B cell (primary cell): Measurements from ENCODE around the gene IGSF22. TPM values are rescaled to one million over a fixed set of nuclear protein-coding genes. Genes with fewer than 3 reads are reported as not detected.

Experiments used
- ATAC-seq: fragments of 200-7000 bp; cut with Tn5 transposase; one replicate; pipeline ENCODE4 v1.10.0; 2021; ENCODE audit warnings: low read depth, mild to moderate bottlenecking, moderate number of reproducible peaks, moderate library complexity
- CTCF ChIA-PET: fragments of 350-600 bp; sonication (Branson Sonifier 250); formaldehyde crosslinking; loops from one replicate; lab custom pipeline; 2021; ENCODE audit warnings: antibody characterized with exemption, inconsistent platforms; lab: Charles Lee
- POLR2A ChIA-PET: fragments of 350-600 bp; sonication (Branson Sonifier 250); formaldehyde crosslinking; loops from one replicate; lab custom pipeline; 2021; ENCODE audit warnings: antibody characterized with exemption; lab: Charles Lee
- DNase-seq: peaks from one replicate; pipeline ENCODE4 v3.0.0; 2013
- H2AFZ ChIP-seq: 2 replicates; pipeline ENCODE4 v1.6.1; 2012; ENCODE audit warnings: mild to moderate bottlenecking, low read depth, low read length; ENCODE audit not compliant: insufficient read depth, poor library complexity, severe bottlenecking
- H3K27ac ChIP-seq, 2 donors: 1 replicate in 1 of 2; 2 replicates in 1 of 2; pipeline ENCODE4 v1.5.1; 2012 to 2013; ENCODE audit warnings: low read length in 2 of 2, mild to moderate bottlenecking in 2 of 2, moderate library complexity in 1 of 2
- H3K27me3 ChIP-seq, 4 experiments: fragments of 200-600 bp in 1 of 4; sonication (generic) in 1 of 4; replicated peaks in 1 of 4; 1 replicate in 2 of 4; 2 replicates in 2 of 4; pipeline versions ENCODE4 v1.6.1 to v1.7.0; 2013 to 2016; ENCODE audit warnings: low read length in 3 of 4, mild to moderate bottlenecking in 2 of 4, mixed read lengths in 1 of 4, moderate library complexity in 1 of 4; ENCODE audit not compliant: insufficient read depth in 4 of 4, control insufficient read depth in 3 of 4; ENCODE audit errors: control extremely low read depth in 1 of 4
- H3K36me3 ChIP-seq, 2 experiments: replicated peaks in 1 of 2; 1 replicate in 1 of 2; 2 replicates in 1 of 2; pipeline versions ENCODE4 v1.6.1 to v1.7.1; 2013; ENCODE audit warnings: low read length in 1 of 2; ENCODE audit not compliant: insufficient read depth in 2 of 2, control insufficient read depth in 1 of 2; ENCODE audit errors: control extremely low read depth in 1 of 2, extremely low read depth in 1 of 2
- H3K4me1 ChIP-seq, 2 donors: fragments of 200-600 bp in 1 of 2; sonication (generic) in 1 of 2; 1 replicate in 1 of 2; 2 replicates in 1 of 2; pipeline versions ENCODE4 v1.5.1 to v1.6.1; 2013 to 2017; ENCODE audit warnings: low read length in 2 of 2; ENCODE audit not compliant: control insufficient read depth in 2 of 2, insufficient read depth in 2 of 2
- H3K4me2 ChIP-seq: replicated peaks from 2 replicates; pipeline ENCODE3; 2012; ENCODE audit warnings: mild to moderate bottlenecking, low read depth, low read length; ENCODE audit not compliant: poor library complexity, severe bottlenecking
- H3K4me3 ChIP-seq, 5 experiments: fragments of 200-600 bp in 1 of 5; sonication (generic) in 1 of 5; 1 replicate in 3 of 5; 2 replicates in 2 of 5; pipeline versions ENCODE4 v1.5.1 to v1.7.0; 2011 to 2016; ENCODE audit warnings: low read length in 4 of 5, mild to moderate bottlenecking in 4 of 5, low read depth in 2 of 5, control low read depth in 1 of 5, moderate library complexity in 1 of 5; ENCODE audit not compliant: insufficient read depth in 1 of 5; ENCODE audit errors: control extremely low read depth in 1 of 5, extremely low read depth in 1 of 5
- H3K79me2 ChIP-seq: fragments of 200-600 bp; sonication (generic); one replicate; pipeline ENCODE4 v1.6.0; 2016; ENCODE audit warnings: low read length; ENCODE audit not compliant: control insufficient read depth, insufficient read depth
- H3K9ac ChIP-seq: fragments of 200-600 bp; sonication (generic); 2 replicates; pipeline ENCODE4 v1.6.1; 2017; ENCODE audit warnings: mild to moderate bottlenecking, low read length, moderate library complexity
- H3K9me3 ChIP-seq, 3 donors: one replicate each; pipeline versions ENCODE4 v1.6.1 to v1.7.1; 2013; ENCODE audit warnings: low read length in 2 of 3; ENCODE audit not compliant: control insufficient read depth in 2 of 3, insufficient read depth in 1 of 3; ENCODE audit errors: control extremely low read depth in 1 of 3
- H4K20me1 ChIP-seq: 2 replicates; pipeline ENCODE4 v1.6.0; 2012; ENCODE audit warnings: mild to moderate bottlenecking, low read length; ENCODE audit not compliant: insufficient read depth, control insufficient read depth, poor library complexity, severe bottlenecking
- H3K27ac Mint-ChIP-seq: one replicate; pipeline ENCODE4 v1.8.0; 2021; ENCODE audit warnings: mixed read lengths
- H3K27me3 Mint-ChIP-seq: one replicate; pipeline ENCODE4 v1.8.0; 2021; ENCODE audit warnings: mixed read lengths
- H3K4me1 Mint-ChIP-seq: one replicate; pipeline ENCODE4 v1.8.0; 2021; ENCODE audit warnings: mixed read lengths
- H3K4me3 Mint-ChIP-seq: one replicate; pipeline ENCODE4 v1.8.0; 2021; ENCODE audit warnings: mixed read lengths
- H3K9me3 Mint-ChIP-seq: one replicate; pipeline ENCODE4 v1.8.0; 2022; ENCODE audit warnings: mixed read lengths; ENCODE audit not compliant: insufficient read depth
- CTCF ChIP-seq: fragments of 200-600 bp; IDR thresholded peaks from one replicate; pipeline ENCODE4 v1.8.0; 2022; ENCODE audit warnings: antibody characterized with exemption, mild to moderate bottlenecking
- EZH2 ChIP-seq: IDR thresholded peaks from 2 replicates; pipeline ENCODE4 v1.6.1; 2012; ENCODE audit warnings: borderline replicate concordance, low read depth, mild to moderate bottlenecking, moderate library complexity, low read length; ENCODE audit not compliant: insufficient read depth, poor library complexity, severe bottlenecking
- WGBS: methylation state at CpG from one replicate; pipeline ENCODE4 v1.1.5; 2013; ENCODE audit warnings: missing lambda C conversion rate; ENCODE audit not compliant: insufficient coverage; 5-methylcytosine and 5-hydroxymethylcytosine counted together
- intact Hi-C: fragments of 100-400 bp; cut with micrococcal nuclease; formaldehyde crosslinking; loops from one replicate; pipeline ENCODE4 v1.10.0; 2022
- polyA plus RNA-seq: library from polyadenylated mRNA; depleted of rRNA; stranded (reverse); fragments of >200 nt; gene quantifications from 2 replicates; pipeline ENCODE4 v1.2.3, GENCODE V29; 2012
- total RNA-seq, 2 donors: library from RNA; stranded (reverse); fragments of 120-200 nt in 1 of 2; gene quantifications; 1 replicate in 1 of 2; 2 replicates in 1 of 2; pipeline versions ENCODE4 v1.2.3 to v1.2.4, GENCODE V29; 2013 to 2022

Gene IGSF22
- total and polyA plus RNA-seq, 2 donors (not counting 1 experiment from before 2014, with no cell fraction given) = 0.91 to 2.6 TPM

DNA sequence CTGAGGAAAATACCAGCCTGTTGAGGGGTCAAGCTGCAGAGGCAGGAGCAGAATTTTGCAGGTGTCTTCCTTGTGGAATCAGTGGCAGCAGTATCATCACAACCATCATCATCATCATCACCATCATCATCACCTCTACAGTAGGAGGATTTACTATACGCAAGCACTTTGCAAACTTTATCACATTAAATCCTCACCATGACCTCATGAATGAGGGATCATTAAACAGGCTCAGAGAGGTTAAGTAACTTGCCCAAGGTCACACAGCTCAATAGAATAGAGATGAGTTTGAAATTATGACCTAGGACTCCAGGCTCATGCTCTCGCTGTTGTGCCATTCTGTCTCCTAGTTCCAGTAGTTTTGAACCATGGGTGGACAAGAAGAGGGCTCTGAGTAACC lies 40.0 kb upstream of the IGSF22 start:
- H3K4me3 Mint-ChIP-seq = no peak overlapping the region
- Histone ChIP-seq H2AFZ (no peak overlapping the region), H3K9me3 (no peaks in the 10 kb centered on the region), H3K79me2 (no peaks in the 10 kb centered on the region), H3K27me3 (peaks cover 0 to 1% (median 0%) of the 10 kb centered on the region in 4 experiments), H3K4me2 (no peak overlapping the region), H3K4me3 (no peak overlapping the region), H4K20me1 (no peaks in the 10 kb centered on the region), H3K36me3 (no peaks in the 10 kb centered on the region), H3K4me1 (no peaks in the 10 kb centered on the region), H3K9ac (no peak overlapping the region), H3K27ac (no peak overlapping the region)
- 100% methylated on average over 1 of the region's 2 CpGs for WGBS
- no peak for TF ChIP-seq EZH2
- TF ChIP-seq CTCF = no peak
- intact Hi-C loops = no loop called here
- ChIA-PET CTCF (interaction anchor here (0.6 to 2.4 kb wide), 4 partner anchors 9 to 650 kb away, joined by 3 to 21 read pairs (median 6); no protein-coding TSS in a partner anchor), POLR2A (no interaction called here)
- no peak for DNase-seq
- no peak overlapping the region for H3K27ac Mint-ChIP-seq
- no peak for ATAC-seq
- peaks cover 11% of the 10 kb centered on the region for H3K27me3 Mint-ChIP-seq
- H3K4me1 Mint-ChIP-seq = peaks cover 5% of the 10 kb centered on the region
- H3K9me3 Mint-ChIP-seq = no peaks in the 10 kb centered on the region

GRCh38 chr11:18765554-18765953 lies 39.6 kb upstream of the IGSF22 start:
- no peak for DNase-seq
- no peak overlapping the region for H3K4me3 ChIP-seq
- H2AFZ ChIP-seq = no peak overlapping the region
- WGBS = 94% methylated on average over 3 of the region's 6 CpGs
- ChIA-PET POLR2A (no interaction called here), CTCF (interaction anchor here (1.7 to 2.4 kb wide), 3 partner anchors 10 to 650 kb away, joined by 5 to 21 read pairs (median 9); no protein-coding TSS in a partner anchor)
- Mint-ChIP-seq H3K9me3 (no peaks in the 10 kb centered on the region), H3K4me1 (peaks cover 5% of the 10 kb centered on the region), H3K4me3 (no peak overlapping the region), H3K27me3 (peaks cover 9% of the 10 kb centered on the region), H3K27ac (no peak overlapping the region)
- intact Hi-C loops = no loop called here
- no peaks in the 10 kb centered on the region for H4K20me1 ChIP-seq
- TF ChIP-seq CTCF (no peak), EZH2 (no peak)
- no peaks in the 10 kb centered on the region for H3K9me3 ChIP-seq
- no peak overlapping the region for H3K9ac ChIP-seq
- H3K4me1 ChIP-seq = no peaks in the 10 kb centered on the region
- H3K79me2 ChIP-seq = no peaks in the 10 kb centered on the region
- no peak overlapping the region for H3K4me2 ChIP-seq
- ATAC-seq = no peak
- H3K27ac ChIP-seq = no peak overlapping the region
- no peaks in the 10 kb centered on the region for H3K36me3 ChIP-seq
- no peaks in the 10 kb centered on the region for H3K27me3 ChIP-seq
